DND-41 (cell line): ENCODE measurements around the gene NUDT7.

Experiments used
- ATAC-seq: fragments of 200-7000 bp; cut with Tn5 transposase; 3 replicates; pipeline ENCODE4 v1.9.1; 2021; ENCODE audit warnings: low read depth; ENCODE audit not compliant: insufficient read depth
- DNase-seq: peaks from one replicate; pipeline ENCODE4 v3.0.0-alpha.2; 2020
- H2AFZ ChIP-seq: 2 replicates; pipeline ENCODE4 v1.6.0; 2012; ENCODE audit warnings: low read depth, low read length
- H3K27ac ChIP-seq: 2 replicates; pipeline ENCODE4 v1.5.1; 2012; ENCODE audit warnings: low read length, inconsistent platforms
- H3K27me3 ChIP-seq: fragments of 200-600 bp; sonication (generic); 2 replicates; pipeline ENCODE4 v1.6.0; 2012; ENCODE audit warnings: low read length, mild to moderate bottlenecking, inconsistent platforms; ENCODE audit not compliant: insufficient read depth, poor library complexity
- H3K36me3 ChIP-seq: 2 replicates; pipeline ENCODE4 v1.5.1; 2012; ENCODE audit warnings: low read length, inconsistent platforms; ENCODE audit not compliant: insufficient read depth
- H3K4me1 ChIP-seq: 2 replicates; pipeline ENCODE4 v1.5.1; 2012; ENCODE audit warnings: mild to moderate bottlenecking, low read length; ENCODE audit not compliant: insufficient read depth
- H3K4me2 ChIP-seq: 2 replicates; pipeline ENCODE4 v1.6.0; 2012; ENCODE audit warnings: mild to moderate bottlenecking, moderate library complexity, low read length, inconsistent platforms; ENCODE audit not compliant: insufficient read depth
- H3K4me3 ChIP-seq, 2 experiments: fragments of 200-600 bp in 1 of 2; shearing (Covaris generic) in 1 of 2; 2 replicates each; pipeline ENCODE4 v1.5.1; 2012 to 2016; ENCODE audit warnings: inconsistent platforms in 2 of 2, low read length in 2 of 2, mild to moderate bottlenecking in 2 of 2, low read depth in 1 of 2, moderate library complexity in 1 of 2
- H3K79me2 ChIP-seq: 2 replicates; pipeline ENCODE4 v1.6.0; 2012; ENCODE audit warnings: low read length, inconsistent platforms; ENCODE audit not compliant: insufficient read depth
- H3K9ac ChIP-seq: 2 replicates; pipeline ENCODE4 v1.6.0; 2012; ENCODE audit warnings: low read depth, mild to moderate bottlenecking, inconsistent platforms, low read length, moderate library complexity
- H3K9me3 ChIP-seq: 2 replicates; pipeline ENCODE4 v1.5.1; 2012; ENCODE audit warnings: low read length, moderate library complexity, mild to moderate bottlenecking, inconsistent platforms; ENCODE audit not compliant: insufficient read depth, severe bottlenecking
- H4K20me1 ChIP-seq: 2 replicates; pipeline ENCODE4 v1.6.0; 2012; ENCODE audit warnings: low read length; ENCODE audit not compliant: insufficient read depth
- CTCF ChIP-seq: IDR thresholded peaks from 2 replicates; pipeline ENCODE4 v1.5.1; 2012; ENCODE audit warnings: borderline replicate concordance, low read length, moderate library complexity, mild to moderate bottlenecking; ENCODE audit not compliant: poor library complexity, severe bottlenecking; ENCODE audit errors: extremely low read depth
- EZH2 ChIP-seq: IDR thresholded peaks from 3 replicates; pipeline ENCODE4 v1.6.1; 2012; ENCODE audit warnings: borderline replicate concordance, low read depth, mild to moderate bottlenecking, moderate library complexity, low read length, inconsistent platforms; ENCODE audit not compliant: severe bottlenecking

The NUDT7 gene

GRCh38 chr16:77787452-77787851 is 65.1 kb downstream of the NUDT7 start:
- no peaks in the 10 kb centered on the region for H3K4me1 ChIP-seq
- no peaks in the 10 kb centered on the region for H3K36me3 ChIP-seq
- no peaks in the 10 kb centered on the region for H3K79me2 ChIP-seq
- no peaks in the 10 kb centered on the region for H4K20me1 ChIP-seq
- no peak overlapping the region for H3K9ac ChIP-seq
- no peak overlapping the region for H3K27ac ChIP-seq
- ATAC-seq (no peak), DNase-seq (no peak)
- TF ChIP-seq EZH2: no peak
- TF ChIP-seq CTCF: no peak
- H3K4me2 ChIP-seq: no peak overlapping the region
- no peak overlapping the region for H3K4me3 ChIP-seq
- no peaks in the 10 kb centered on the region for H3K27me3 ChIP-seq
- no peaks in the 10 kb centered on the region for H3K9me3 ChIP-seq
- H2AFZ ChIP-seq: no peak overlapping the region

DNA sequence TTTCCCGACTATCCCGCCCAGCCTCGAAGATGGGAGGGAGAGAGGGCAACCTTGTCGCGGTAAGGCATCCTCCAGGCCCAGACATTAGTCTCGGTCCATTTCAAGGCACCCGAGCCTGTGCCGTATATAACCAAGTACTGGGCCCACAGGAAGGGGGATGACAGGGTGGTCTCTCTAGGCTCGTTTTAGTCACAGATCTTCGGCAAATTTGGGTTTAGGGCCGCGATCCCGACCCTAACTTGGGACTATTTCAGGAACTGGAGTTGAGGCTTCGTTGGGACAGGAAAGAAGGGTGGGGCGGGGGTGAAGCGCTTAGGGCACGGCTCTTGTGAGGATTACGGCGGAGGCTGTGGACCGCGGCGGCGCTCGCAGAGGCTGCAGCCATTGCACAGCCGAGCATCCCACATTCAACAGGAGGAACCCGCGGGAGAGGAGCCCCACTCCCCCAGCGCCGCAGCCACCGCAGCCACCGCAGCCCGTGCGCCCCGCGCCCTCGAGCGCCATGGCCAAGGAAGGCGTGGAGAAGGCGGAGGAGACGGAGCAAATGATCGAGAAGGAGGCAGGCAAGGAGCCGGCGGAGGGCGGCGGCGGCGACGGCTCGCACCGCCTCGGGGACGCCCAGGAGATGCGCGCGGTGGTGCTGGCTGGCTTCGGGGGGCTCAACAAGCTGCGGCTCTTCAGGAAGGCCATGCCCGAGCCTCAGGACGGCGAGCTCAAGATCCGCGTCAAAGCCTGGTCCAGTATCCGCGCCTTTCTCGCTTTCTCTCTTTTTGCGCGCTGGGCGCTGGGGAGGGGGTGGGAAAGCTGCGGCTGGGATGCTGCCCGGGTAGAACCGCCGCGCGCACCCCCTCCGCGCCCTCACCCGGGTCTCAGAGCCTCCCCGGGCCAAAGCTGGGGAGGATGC is 66.1 kb downstream of the NUDT7 start, which contains the start of gene VAT1L:
Gene VAT1L, plus strand, starts transcription at position 384 of the 904 bp plus-strand sequence. Its CDS starts 119 bp downstream, at position 503.
- Histone ChIP-seq H3K27me3 (no peaks in the 10 kb centered on the region), H3K27ac (no peak within 1 kb of the TSS), H3K79me2 (no peaks in the 10 kb centered on the region), H3K4me3 (no peak within 1 kb of the TSS), H3K4me1 (no peaks in the 10 kb centered on the region), H3K9ac (no peak within 1 kb of the TSS), H4K20me1 (no peaks in the 10 kb centered on the region), H3K4me2 (no peak within 1 kb of the TSS), H2AFZ (no peak within 1 kb of the TSS), H3K36me3 (no peaks in the 10 kb centered on the region), H3K9me3 (no peaks in the 10 kb centered on the region)
- ATAC-seq (no peak), DNase-seq (no peak)
- TF ChIP-seq EZH2 (no peak), CTCF (no peak)

DNA sequence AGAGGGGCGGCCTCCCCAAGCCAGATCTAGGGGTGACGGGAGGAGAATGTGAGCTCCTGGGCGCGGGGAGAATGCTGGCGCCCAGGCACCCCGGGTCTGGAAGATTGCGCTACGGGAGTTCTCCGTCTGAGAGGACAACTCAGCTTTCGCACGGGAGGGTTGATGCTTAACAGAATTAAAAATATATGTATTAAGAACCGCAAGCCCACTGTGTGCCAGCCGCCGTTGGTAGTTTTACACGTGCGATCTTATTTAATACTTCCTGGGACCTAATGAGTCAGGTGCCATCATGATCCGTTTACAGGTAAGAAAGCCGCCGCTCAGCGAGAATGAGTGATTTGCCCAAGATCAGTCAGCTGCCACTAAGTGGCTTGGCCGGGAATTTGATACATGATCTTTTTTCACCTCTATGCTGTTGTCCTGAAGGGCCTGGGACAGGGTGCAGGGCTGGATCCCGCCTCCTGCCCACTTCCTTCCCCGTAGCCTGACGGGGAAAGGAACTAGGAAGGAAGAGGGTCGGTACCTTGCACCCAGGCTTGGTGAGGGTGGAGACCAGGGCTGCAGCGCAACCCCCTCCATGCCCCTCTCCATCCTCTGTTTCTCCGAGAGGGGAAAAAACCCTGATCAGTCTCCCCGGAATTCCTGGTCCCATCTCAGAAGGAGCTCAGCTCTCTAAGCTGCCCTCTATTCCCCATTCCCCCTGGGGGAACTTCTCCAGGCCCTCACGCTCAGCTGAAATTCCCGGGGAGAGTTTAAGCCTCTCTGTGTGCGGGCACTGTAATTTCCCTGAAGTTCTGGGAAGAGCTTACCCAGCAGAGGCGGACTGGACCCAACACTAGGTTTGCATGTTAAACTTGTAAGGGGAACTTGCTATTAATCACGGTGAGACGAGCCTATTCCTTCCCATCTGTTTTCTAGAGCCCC is 67.0 kb downstream of the NUDT7 start:
- Histone ChIP-seq H2AFZ (no peak overlapping the region), H3K4me3 (no peak overlapping the region), H4K20me1 (no peaks in the 10 kb centered on the region), H3K9ac (no peak overlapping the region), H3K4me1 (no peaks in the 10 kb centered on the region), H3K9me3 (no peaks in the 10 kb centered on the region), H3K4me2 (no peak overlapping the region), H3K27me3 (no peaks in the 10 kb centered on the region), H3K79me2 (no peaks in the 10 kb centered on the region), H3K27ac (no peak overlapping the region), H3K36me3 (no peaks in the 10 kb centered on the region)
- DNase-seq (no peak), ATAC-seq (no peak)
- TF ChIP-seq CTCF (no peak), EZH2 (no peak)
